OCI-LY1 (cell line): Measurements from ENCODE around the gene PNPT1.

Source experiments
- H2AFZ ChIP-seq: fragments of 200-600 bp; sonication (generic), shearing (Covaris generic); 2 replicates; pipeline ENCODE4 v1.6.0; 2014; ENCODE audit warnings: antibody characterized with exemption, mild to moderate bottlenecking, low read length
- H3F3A ChIP-seq: fragments of 200-600 bp; sonication (generic), shearing (Covaris generic); 2 replicates; pipeline ENCODE4 v1.6.0; 2014; ENCODE audit warnings: mild to moderate bottlenecking, antibody characterized with exemption, low read length, moderate library complexity; ENCODE audit not compliant: insufficient read depth
- H3K27ac ChIP-seq: fragments of 200-600 bp; sonication (generic); 2 replicates; pipeline ENCODE4 v1.5.1; 2014; ENCODE audit warnings: low read length, mixed run types, mild to moderate bottlenecking, low read depth; ENCODE audit not compliant: poor library complexity, severe bottlenecking
- H3K27me3 ChIP-seq: fragments of 200-600 bp; sonication (generic); 2 replicates; pipeline ENCODE4 v1.6.0; 2014; ENCODE audit warnings: antibody characterized with exemption, mild to moderate bottlenecking, low read length, moderate library complexity; ENCODE audit not compliant: insufficient read depth
- H3K36me3 ChIP-seq: fragments of 200-600 bp; sonication (generic); 2 replicates; pipeline ENCODE4 v1.6.1; 2014; ENCODE audit warnings: mild to moderate bottlenecking, antibody characterized with exemption, low read length, moderate library complexity, mixed read lengths; ENCODE audit not compliant: insufficient read depth
- H3K4me1 ChIP-seq: fragments of 200-600 bp; sonication (generic); 2 replicates; pipeline ENCODE4 v1.5.1; 2014; ENCODE audit warnings: mild to moderate bottlenecking, low read length, moderate library complexity; ENCODE audit not compliant: insufficient read depth, severe bottlenecking
- H3K4me2 ChIP-seq: fragments of 200-600 bp; sonication (generic), shearing (Covaris generic); 2 replicates; pipeline ENCODE4 v1.6.1; 2014; ENCODE audit warnings: low read length
- H3K4me3 ChIP-seq: fragments of 200-600 bp; sonication (generic); 2 replicates; pipeline ENCODE4 v1.5.1; 2014; ENCODE audit warnings: low read length, low read depth, mild to moderate bottlenecking, mixed read lengths; ENCODE audit not compliant: poor library complexity, severe bottlenecking
- H3K79me2 ChIP-seq: fragments of 200-600 bp; shearing (Covaris generic); 2 replicates; pipeline ENCODE4 v1.6.1; 2016; ENCODE audit warnings: mixed run types, low read length, mixed read lengths; ENCODE audit not compliant: insufficient read depth
- H3K9ac ChIP-seq: fragments of 200-600 bp; sonication (generic), shearing (Covaris generic); 2 replicates; pipeline ENCODE4 v1.6.1; 2014; ENCODE audit warnings: mild to moderate bottlenecking, low read length, mixed read lengths
- H3K9me2 ChIP-seq: fragments of 200-600 bp; sonication (generic), shearing (Covaris generic); 2 replicates; pipeline ENCODE4 v1.6.1; 2014; ENCODE audit warnings: low read depth, mild to moderate bottlenecking, low read length, mixed read lengths
- H3K9me3 ChIP-seq: fragments of 200-600 bp; shearing (Covaris generic); 2 replicates; pipeline ENCODE4 v1.6.1; 2014; ENCODE audit warnings: low read length, mixed read lengths
- H4K20me1 ChIP-seq: fragments of 200-600 bp; sonication (generic), shearing (Covaris generic); 2 replicates; pipeline ENCODE4 v1.6.0; 2016; ENCODE audit warnings: mild to moderate bottlenecking, low read length; ENCODE audit not compliant: insufficient read depth
- CTCF ChIP-seq: fragments of 200-600 bp; sonication (generic), shearing (Covaris generic); IDR thresholded peaks from 2 replicates; pipeline ENCODE4 v1.5.1; 2017; ENCODE audit warnings: mild to moderate bottlenecking, antibody characterized with exemption, low read length, moderate library complexity, mixed read lengths
- EZH2 ChIP-seq: fragments of 200-600 bp; sonication (generic), shearing (Covaris generic); IDR thresholded peaks from 2 replicates; pipeline ENCODE4 v1.8.0; 2017; ENCODE audit warnings: borderline replicate concordance, mixed run types, mild to moderate bottlenecking, antibody characterized with exemption, low read length, moderate library complexity, mixed read lengths

The PNPT1 gene

GRCh38 chr2:55729136-55729685, 35.6 kb upstream of the PNPT1 start:
- H3K9ac ChIP-seq, result no peak overlapping the region
- no peak overlapping the region for H3K4me2 ChIP-seq
- no peak overlapping the region for H2AFZ ChIP-seq
- no peaks in the 10 kb centered on the region for H3K9me2 ChIP-seq
- H4K20me1 ChIP-seq, result no peaks in the 10 kb centered on the region
- H3F3A ChIP-seq, result no peaks in the 10 kb centered on the region
- no peaks in the 10 kb centered on the region for H3K4me1 ChIP-seq
- no peak overlapping the region for H3K4me3 ChIP-seq
- H3K27me3 ChIP-seq, result no peaks in the 10 kb centered on the region
- no peaks in the 10 kb centered on the region for H3K79me2 ChIP-seq
- no peaks in the 10 kb centered on the region for H3K36me3 ChIP-seq
- no peak overlapping the region for H3K27ac ChIP-seq
- no peaks in the 10 kb centered on the region for H3K9me3 ChIP-seq
- TF ChIP-seq CTCF, result no peak
- TF ChIP-seq EZH2, result no peak

GRCh38 chr2:55721596-55722215, 28.1 kb upstream of the PNPT1 start:
- no peak overlapping the region for H3K27ac ChIP-seq
- H3K36me3 ChIP-seq, result no peaks in the 10 kb centered on the region
- H3K4me3 ChIP-seq, result no peak overlapping the region
- H4K20me1 ChIP-seq, result no peaks in the 10 kb centered on the region
- no peaks in the 10 kb centered on the region for H3K27me3 ChIP-seq
- no peaks in the 10 kb centered on the region for H3F3A ChIP-seq
- H3K9me2 ChIP-seq, result no peaks in the 10 kb centered on the region
- no peak overlapping the region for H3K9ac ChIP-seq
- no peak overlapping the region for H2AFZ ChIP-seq
- H3K4me1 ChIP-seq, result no peaks in the 10 kb centered on the region
- H3K79me2 ChIP-seq, result no peaks in the 10 kb centered on the region
- H3K9me3 ChIP-seq, result no peaks in the 10 kb centered on the region
- TF ChIP-seq CTCF, result no peak
- TF ChIP-seq EZH2, result no peak
- H3K4me2 ChIP-seq, result no peak overlapping the region

- no peaks in the 10 kb centered on the region for H3K4me1 ChIP-seq
- H3K36me3 ChIP-seq, result no peaks in the 10 kb centered on the region
- no peak overlapping the region for H2AFZ ChIP-seq
- H3F3A ChIP-seq, result no peaks in the 10 kb centered on the region
- no peaks in the 10 kb centered on the region for H3K27me3 ChIP-seq
- no peak overlapping the region for H3K27ac ChIP-seq
- H3K9me3 ChIP-seq, result no peaks in the 10 kb centered on the region
- no peak overlapping the region for H3K4me3 ChIP-seq
- H3K4me2 ChIP-seq, result no peak overlapping the region
- TF ChIP-seq EZH2 (no peak), CTCF (no peak)
- no peaks in the 10 kb centered on the region for H3K9me2 ChIP-seq
- H4K20me1 ChIP-seq, result no peaks in the 10 kb centered on the region
- H3K9ac ChIP-seq, result no peak overlapping the region
- no peaks in the 10 kb centered on the region for H3K79me2 ChIP-seq
Observed at GRCh38 chr2:55720417-55720816, 26.8 kb upstream of the PNPT1 start.
